Measurements from ENCODE around the gene NUDT16L1.

Gene NUDT16L1

GRCh38 chr16:4675864-4676786 lies 17.2 kb upstream of the NUDT16L1 start:
- no peak overlapping the region for H3K4me2 ChIP-seq (ENCODE audit: low read length)
- 0 out of 2 replicates have a peak, but pooled peaks cover 4% of the 10 kb centered on the region for H3K36me3 ChIP-seq (ENCODE audit: insufficient read depth, low read length)
- H4K20me1 ChIP-seq (ENCODE audit: insufficient read depth, low read length): no peaks in the 10 kb centered on the region
- H2AFZ ChIP-seq (ENCODE audit: low read length): no peak overlapping the region
- no peak overlapping the region for H3K27ac ChIP-seq (ENCODE audit: low read depth, low read length, poor library complexity, severe bottlenecking)
- no peaks in the 10 kb centered on the region for H3K9me3 ChIP-seq (ENCODE audit: low read length)
- no peaks in the 10 kb centered on the region for H3F3A ChIP-seq (ENCODE audit: insufficient read depth, low read length)
- no peaks in the 10 kb centered on the region for H3K4me1 ChIP-seq (ENCODE audit: insufficient read depth, low read length, severe bottlenecking)
- H3K9me2 ChIP-seq (ENCODE audit: low read depth, low read length): no peaks in the 10 kb centered on the region
- no peak overlapping the region for H3K9ac ChIP-seq (ENCODE audit: low read length)
- TF ChIP-seq CTCF (IDR thresholded peaks at IDR 0.05; ENCODE audit: low read length): no peak
- no peak for TF ChIP-seq EZH2 (IDR thresholded peaks at IDR 0.05; ENCODE audit: borderline replicate concordance, low read length)
- H3K79me2 ChIP-seq (ENCODE audit: insufficient read depth, low read length): no peaks in the 10 kb centered on the region
- no peaks in the 10 kb centered on the region for H3K27me3 ChIP-seq (ENCODE audit: insufficient read depth, low read length)
- H3K4me3 ChIP-seq (ENCODE audit: low read depth, low read length, poor library complexity, severe bottlenecking): no peak overlapping the region

GRCh38 chr16:4676831-4677230 lies 16.5 kb upstream of the NUDT16L1 start:
- Histone ChIP-seq H3K4me1 (ENCODE audit: insufficient read depth, low read length, severe bottlenecking) (no peaks in the 10 kb centered on the region), H3K27ac (ENCODE audit: low read depth, low read length, poor library complexity, severe bottlenecking) (no peak overlapping the region), H3K9me2 (ENCODE audit: low read depth, low read length) (no peaks in the 10 kb centered on the region), H3K4me3 (ENCODE audit: low read depth, low read length, poor library complexity, severe bottlenecking) (no peak overlapping the region), H3K4me2 (ENCODE audit: low read length) (no peak overlapping the region), H3K9ac (ENCODE audit: low read length) (no peak overlapping the region), H3K9me3 (ENCODE audit: low read length) (no peaks in the 10 kb centered on the region), H3F3A (ENCODE audit: insufficient read depth, low read length) (no peaks in the 10 kb centered on the region), H2AFZ (ENCODE audit: low read length) (no peak overlapping the region), H3K27me3 (ENCODE audit: insufficient read depth, low read length) (no peaks in the 10 kb centered on the region), H3K36me3 (ENCODE audit: insufficient read depth, low read length) (no peaks in the 10 kb centered on the region; the same call in 1 of the 2 replicates), H4K20me1 (ENCODE audit: insufficient read depth, low read length) (no peaks in the 10 kb centered on the region), H3K79me2 (ENCODE audit: insufficient read depth, low read length) (no peaks in the 10 kb centered on the region)
- no peak for TF ChIP-seq EZH2 (IDR thresholded peaks at IDR 0.05; ENCODE audit: borderline replicate concordance, low read length)
- TF ChIP-seq CTCF (IDR thresholded peaks at IDR 0.05; ENCODE audit: low read length): no peak

GRCh38 chr16:4677390-4677789 lies 16.0 kb upstream of the NUDT16L1 start:
- no peak overlapping the region for H2AFZ ChIP-seq (ENCODE audit: low read length)
- H3K4me2 ChIP-seq (ENCODE audit: low read length): no peak overlapping the region
- H3K9me2 ChIP-seq (ENCODE audit: low read depth, low read length): no peaks in the 10 kb centered on the region
- no peaks in the 10 kb centered on the region for H3K9me3 ChIP-seq (ENCODE audit: low read length)
- TF ChIP-seq CTCF (IDR thresholded peaks at IDR 0.05; ENCODE audit: low read length) (no peak), EZH2 (IDR thresholded peaks at IDR 0.05; ENCODE audit: borderline replicate concordance, low read length) (no peak)
- H3K9ac ChIP-seq (ENCODE audit: low read length): no peak overlapping the region
- no peak overlapping the region for H3K4me3 ChIP-seq (ENCODE audit: low read depth, low read length, poor library complexity, severe bottlenecking)
- no peaks in the 10 kb centered on the region for H4K20me1 ChIP-seq (ENCODE audit: insufficient read depth, low read length)
- H3K36me3 ChIP-seq (ENCODE audit: insufficient read depth, low read length): peaks cover 5% of the 10 kb centered on the region; the same call in 1 of the 2 replicates
- H3K4me1 ChIP-seq (ENCODE audit: insufficient read depth, low read length, severe bottlenecking): no peaks in the 10 kb centered on the region
- H3F3A ChIP-seq (ENCODE audit: insufficient read depth, low read length): no peaks in the 10 kb centered on the region
- no peaks in the 10 kb centered on the region for H3K79me2 ChIP-seq (ENCODE audit: insufficient read depth, low read length)
- no peaks in the 10 kb centered on the region for H3K27me3 ChIP-seq (ENCODE audit: insufficient read depth, low read length)
- no peak overlapping the region for H3K27ac ChIP-seq (ENCODE audit: low read depth, low read length, poor library complexity, severe bottlenecking)
